ACHN (cell line): ENCODE measurements around the gene CDK16.

Source experiments
- DNase-seq: peaks from one replicate; pipeline ENCODE4 v3.0.0-alpha.2; 2015
- in situ Hi-C: cut with HindIII; loops from 2 replicates; pipeline ENCODE4 v1.10.0; 2017; ENCODE audit warnings: low sequenced_read_pairs, low pct_ligation_motif_present, low pct_unique_long_range_greater_than_20kb

Gene CDK16

DNA sequence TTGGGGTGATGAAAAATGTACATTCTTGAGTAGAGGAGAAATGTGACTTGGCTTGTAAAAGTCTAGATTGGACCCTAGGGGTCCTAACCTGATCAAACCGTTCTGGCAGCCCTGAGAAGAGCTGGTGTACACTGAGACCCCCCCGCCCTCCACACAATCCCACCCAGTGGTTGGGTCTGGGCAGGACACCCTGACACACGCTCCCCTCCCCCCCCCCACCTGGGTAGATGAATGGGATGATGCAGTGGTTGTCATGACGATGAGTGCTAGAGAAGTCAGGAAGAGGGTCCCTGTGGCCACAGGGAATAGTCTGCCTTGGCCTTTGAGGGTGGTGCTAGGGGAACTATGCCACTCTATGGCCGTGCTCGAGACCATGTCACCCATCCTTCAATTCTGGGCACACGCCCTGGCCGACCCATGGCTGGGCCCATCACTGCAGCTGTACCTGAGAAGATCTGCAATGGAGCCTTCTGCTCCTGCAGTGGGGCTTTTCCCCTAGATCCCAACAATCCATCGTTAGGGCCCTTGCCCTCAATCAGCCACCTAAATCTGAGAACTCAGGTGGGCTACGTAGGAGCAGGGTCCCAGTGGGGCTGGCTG, 4.4 kb downstream of the CDK16 start:
- in situ Hi-C loops, result no loop called here
- DNase-seq, result no peak

DNA sequence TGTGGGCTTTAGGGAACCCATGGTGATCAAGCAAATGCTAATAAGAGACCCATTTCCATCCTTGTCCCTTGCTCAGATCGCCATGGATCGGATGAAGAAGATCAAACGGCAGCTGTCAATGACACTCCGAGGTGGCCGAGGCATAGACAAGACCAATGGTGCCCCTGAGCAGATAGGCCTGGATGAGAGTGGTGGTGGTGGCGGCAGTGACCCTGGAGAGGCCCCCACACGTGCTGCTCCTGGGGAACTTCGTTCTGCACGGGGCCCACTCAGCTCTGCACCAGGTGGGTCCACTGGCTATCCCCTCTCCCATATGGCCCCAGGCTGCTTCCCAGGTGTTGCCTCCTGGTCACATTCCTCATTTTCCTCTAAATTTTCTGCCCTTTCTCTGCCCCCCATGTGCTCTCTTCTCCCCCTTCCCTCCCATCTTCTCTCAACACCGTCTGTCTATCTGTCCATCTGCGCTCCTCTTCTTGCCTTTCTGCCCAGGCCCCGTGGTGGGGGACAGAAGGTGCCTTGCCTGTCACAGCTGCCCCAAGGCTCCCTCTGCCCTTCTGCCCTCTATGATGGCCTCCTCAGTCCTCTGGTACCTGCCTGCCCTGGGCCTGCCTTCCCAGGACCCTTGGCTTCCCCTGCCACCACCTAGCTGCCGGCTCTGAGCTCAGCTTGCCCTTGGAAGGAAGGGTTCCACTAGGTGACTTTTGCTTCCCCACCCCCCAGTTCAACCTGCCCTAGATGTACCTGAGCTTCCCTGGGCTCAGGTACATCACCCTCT, 5.2 kb downstream of the CDK16 start:
- no peak for DNase-seq
- in situ Hi-C loops, result no loop called here

DNA sequence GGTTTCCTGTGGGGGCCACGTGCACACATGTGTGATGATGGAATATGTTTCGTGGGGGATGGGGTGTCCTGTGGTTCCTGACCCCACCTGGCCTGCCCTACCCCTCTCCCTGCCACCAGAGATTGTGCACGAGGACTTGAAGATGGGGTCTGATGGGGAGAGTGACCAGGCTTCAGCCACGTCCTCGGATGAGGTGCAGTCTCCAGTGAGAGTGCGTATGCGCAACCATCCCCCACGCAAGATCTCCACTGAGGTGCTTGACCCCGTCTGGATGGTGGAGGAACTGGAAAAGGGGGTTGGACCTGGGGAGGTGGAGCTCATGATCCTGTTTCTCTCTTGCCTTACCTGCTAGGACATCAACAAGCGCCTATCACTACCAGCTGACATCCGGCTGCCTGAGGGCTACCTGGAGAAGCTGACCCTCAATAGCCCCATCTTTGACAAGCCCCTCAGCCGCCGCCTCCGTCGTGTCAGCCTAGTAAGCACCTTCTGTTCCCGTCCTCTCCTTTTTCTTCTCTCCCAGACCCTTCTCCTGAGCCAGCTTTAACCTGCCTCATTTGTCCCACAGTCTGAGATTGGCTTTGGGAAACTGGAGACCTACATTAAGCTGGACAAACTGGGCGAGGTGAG, 5.9 kb downstream of the CDK16 start:
- no peak for DNase-seq
- in situ Hi-C loops, result no loop called here

DNA sequence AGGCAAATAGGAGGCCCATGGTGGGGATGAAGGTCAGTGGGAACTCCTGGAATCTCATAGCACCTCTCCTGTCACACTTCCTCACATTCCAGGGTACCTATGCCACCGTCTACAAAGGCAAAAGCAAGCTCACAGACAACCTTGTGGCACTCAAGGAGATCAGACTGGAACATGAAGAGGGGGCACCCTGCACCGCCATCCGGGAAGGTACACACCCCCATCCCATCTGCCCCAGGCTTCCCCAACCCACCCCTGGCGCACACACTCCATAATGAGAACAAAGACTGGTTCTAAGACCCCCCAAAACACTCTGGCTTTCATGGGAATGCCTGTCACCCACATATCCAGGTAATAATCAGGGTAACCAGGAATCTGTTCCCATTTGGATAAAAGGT, 6.4 kb downstream of the CDK16 start:
- in situ Hi-C loops, result no loop called here
- DNase-seq, result no peak

DNA sequence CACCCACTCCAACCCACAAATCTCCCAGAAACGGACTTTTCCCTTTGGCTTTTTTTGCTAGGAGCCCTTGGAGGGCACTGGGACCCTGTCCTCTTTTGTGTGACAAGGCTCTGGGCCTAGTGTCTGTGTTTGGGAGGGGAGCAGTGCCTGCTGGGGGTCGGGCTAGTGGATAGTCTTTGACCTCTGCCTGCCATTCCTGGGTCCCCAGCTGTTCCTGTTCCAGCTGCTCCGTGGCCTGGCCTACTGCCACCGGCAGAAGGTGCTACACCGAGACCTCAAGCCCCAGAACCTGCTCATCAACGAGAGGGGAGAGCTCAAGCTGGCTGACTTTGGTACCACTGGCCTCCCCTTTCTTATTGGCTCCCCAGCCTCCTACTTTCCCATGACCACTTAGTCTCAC, 7.6 kb downstream of the CDK16 start:
- in situ Hi-C loops, result no loop called here
- no peak for DNase-seq

DNA sequence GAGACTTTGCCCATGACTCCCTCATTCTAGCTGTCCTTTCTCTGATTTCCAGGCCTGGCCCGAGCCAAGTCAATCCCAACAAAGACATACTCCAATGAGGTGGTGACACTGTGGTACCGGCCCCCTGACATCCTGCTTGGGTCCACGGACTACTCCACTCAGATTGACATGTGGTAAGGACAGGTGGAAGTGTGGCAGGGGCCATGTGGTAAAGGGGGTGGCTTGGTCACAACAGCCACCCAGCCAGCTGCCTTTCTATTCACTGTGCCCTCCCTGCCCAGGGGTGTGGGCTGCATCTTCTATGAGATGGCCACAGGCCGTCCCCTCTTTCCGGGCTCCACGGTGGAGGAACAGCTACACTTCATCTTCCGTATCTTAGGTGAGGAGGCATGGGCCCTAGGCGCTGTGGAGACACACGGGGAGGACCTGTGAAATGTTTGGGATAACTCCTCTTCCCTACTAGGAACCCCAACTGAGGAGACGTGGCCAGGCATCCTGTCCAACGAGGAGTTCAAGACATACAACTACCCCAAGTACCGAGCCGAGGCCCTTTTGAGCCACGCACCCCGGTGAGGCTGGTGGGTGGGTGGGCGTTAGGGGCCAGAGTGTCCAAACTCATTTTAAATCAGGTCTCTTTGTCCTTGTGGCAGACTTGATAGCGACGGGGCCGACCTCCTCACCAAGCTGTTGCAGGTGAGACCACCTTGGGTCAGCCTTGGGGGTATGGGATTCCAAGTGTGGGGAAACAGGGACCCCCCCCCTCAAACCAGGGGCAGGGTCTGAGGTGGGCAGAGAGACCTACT, 8.3 kb downstream of the CDK16 start:
- in situ Hi-C loops, result no loop called here
- no peak for DNase-seq

DNA sequence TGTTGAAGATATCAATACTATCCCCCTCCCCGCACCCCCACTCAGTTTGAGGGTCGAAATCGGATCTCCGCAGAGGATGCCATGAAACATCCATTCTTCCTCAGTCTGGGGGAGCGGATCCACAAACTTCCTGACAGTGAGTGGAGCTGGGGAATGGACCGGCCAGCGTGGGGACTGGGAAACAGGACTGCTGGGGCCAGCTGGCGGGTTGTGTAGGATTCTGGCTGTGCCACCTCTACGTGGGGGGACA, 8.8 kb downstream of the CDK16 start:
- no peak for DNase-seq
- in situ Hi-C loops, result no loop called here

DNA sequence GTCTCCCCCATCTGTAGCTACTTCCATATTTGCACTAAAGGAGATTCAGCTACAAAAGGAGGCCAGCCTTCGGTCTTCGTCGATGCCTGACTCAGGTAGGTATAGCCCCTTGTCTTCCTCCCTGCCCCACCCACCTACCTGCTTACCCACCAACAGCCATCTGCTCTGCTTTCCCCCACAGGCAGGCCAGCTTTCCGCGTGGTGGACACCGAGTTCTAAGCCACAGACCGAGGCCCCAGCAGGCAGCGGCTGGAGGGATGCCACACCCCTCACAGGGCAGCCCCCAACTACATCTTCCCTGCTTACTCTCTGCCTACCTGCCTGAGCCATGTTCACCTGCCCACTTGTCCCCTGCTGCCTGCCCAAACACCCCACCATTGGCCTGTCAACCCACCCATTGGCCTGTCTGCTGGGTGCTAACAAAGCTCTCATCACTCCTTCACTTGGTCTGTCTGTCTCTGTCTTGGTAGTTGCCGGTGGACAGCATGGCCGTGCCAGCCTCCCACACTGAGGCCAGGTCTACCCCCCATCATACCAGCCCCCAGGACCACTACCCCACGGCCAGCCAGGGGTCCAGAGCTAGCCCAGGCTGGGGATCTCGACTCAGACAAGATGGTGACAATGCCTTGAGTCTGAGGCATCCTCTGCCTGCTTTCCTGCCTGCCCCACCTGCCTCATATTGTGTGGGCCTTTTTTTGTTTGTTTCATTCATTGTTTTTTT, 10.2 kb downstream of the CDK16 start:
- in situ Hi-C loops, result no loop called here
- no peak for DNase-seq

DNA sequence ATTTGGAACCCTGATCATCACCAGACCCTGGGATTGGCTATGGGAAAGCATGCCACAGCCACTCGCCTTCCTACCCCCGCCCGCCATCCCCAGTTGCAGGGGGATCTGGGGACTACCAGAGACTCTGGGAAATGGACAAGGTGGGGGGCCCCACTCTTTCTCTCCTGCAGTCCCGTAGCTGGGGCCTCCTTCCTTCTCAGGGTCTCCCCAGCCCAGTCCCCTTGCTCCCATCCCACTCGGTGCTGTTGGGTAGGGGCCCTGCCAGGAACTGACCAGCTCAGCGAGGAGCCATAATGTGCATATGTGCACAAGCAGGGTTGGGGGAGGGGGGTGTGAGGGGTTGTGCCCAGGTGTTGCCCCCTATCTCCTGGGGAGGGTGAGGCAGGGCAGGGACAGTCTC, 10.9 kb downstream of the CDK16 start:
- DNase-seq, result no peak
- in situ Hi-C loops, result no loop called here

DNA sequence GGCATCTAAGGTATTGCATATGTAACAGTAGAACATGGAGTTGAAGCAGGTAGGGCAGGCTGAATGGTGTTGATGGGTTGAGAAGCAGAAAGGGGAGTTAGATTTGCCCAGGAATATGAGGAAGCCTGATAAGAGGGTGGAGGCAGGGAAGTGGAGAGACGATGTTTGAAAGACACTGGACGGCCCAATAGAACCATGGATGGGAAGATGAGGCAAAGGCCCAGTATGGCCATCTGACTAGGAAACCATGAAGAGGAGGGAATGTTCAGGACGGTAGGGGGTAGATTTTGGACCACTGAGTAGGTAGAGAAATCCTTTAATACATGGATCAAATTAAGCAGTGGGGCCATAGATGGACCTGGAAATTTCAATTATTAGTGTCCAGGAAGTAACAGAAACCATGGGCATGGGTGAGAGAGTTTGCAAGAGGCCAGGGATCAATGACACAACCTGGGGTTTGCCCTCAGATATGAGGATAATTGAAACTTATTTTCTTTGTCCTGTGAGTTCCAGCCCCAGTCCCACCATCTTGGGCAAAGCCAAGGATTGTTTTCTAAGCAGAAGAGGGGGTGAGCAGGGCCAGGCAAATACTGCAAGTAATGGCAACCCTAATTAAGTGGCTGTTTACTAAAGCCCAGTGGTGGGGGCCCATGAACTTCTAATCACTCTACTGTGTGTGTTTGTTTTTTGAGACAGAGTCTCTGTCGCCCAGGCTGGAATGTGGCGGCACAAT, 11.8 kb downstream of the CDK16 start:
- DNase-seq, result no peak
- in situ Hi-C loops, result no loop called here

DNA sequence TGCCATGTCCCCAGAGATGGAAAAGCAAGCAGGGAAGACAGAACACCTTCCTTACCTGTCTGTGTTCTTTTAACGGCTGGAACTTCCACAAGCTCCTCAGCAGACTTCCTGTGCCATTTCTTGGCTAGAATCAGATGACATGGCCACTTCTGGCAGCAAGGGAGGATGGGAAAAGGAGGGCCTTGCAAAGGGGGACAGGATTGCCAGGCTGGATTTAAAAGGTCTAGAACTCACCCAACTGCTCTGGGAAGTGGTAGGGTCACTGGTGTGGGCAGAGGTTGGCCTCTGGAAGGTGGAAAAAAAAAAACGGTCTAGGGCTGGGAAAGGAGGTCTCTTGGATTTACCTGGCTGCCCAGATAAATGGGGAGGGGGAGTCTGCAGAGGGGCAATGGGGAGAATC, 12.7 kb downstream of the CDK16 start:
- no peak for DNase-seq
- in situ Hi-C loops, result no loop called here

DNA sequence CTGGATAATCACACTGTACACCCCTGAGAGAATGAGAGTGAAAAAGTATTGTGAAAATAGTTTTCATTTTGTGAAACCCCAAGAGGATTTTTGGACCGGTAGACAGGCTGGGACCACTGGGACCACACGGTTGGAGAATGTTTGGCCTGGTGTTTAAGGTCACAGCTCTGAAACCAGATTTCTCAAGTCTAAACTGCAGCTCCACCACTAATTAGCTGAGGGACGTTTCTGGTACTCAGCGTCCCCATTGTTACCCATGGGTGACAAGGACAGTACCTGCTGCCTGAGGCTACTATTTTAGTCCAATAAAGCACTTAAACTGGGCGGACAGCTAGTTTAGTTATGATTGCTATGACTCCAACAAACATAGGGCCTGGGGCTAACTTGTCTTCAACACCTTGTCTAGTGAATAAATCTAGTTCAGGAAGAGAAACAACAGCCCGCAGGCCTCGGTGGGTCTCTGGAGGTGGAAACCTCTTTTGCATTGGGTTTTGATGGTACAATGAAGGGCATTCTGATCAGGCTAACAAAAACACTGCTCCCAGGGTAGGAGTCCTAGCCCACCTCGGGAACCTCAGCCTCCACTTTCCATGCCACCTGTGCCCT, 13.8 kb downstream of the CDK16 start:
- DNase-seq, result no peak
- in situ Hi-C loops, result no loop called here

DNA sequence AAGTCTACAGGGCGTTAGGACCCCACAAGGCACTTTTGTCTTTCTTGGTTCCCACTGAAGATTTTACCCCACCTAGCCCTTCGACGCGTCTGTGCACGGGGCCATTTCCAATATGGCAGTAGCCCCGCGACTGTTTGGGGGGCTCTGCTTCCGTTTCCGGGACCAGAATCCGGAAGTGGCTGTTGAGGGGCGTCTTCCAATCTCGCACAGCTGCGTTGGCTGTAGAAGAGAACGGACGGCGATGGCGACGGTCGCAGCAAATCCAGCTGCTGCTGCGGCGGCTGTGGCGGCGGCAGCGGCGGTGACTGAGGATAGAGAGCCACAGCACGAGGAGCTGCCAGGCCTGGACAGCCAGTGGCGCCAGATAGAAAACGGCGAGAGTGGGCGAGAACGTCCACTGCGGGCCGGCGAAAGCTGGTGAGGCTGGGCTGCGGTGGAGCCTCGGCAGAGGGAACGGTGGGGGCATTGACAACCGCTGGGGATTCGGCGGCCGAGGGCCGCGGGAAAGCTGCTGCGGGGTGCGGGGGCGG, 14.4 kb downstream of the CDK16 start, which contains the start of gene USP11:
Gene USP11 (plus strand): TSS at position 207 of the 530 bp plus-strand sequence. CDS start 35 bp downstream, at position 242.
- DNase-seq, result peak; percentile 29
- in situ Hi-C loops, result no loop called here

DNA sequence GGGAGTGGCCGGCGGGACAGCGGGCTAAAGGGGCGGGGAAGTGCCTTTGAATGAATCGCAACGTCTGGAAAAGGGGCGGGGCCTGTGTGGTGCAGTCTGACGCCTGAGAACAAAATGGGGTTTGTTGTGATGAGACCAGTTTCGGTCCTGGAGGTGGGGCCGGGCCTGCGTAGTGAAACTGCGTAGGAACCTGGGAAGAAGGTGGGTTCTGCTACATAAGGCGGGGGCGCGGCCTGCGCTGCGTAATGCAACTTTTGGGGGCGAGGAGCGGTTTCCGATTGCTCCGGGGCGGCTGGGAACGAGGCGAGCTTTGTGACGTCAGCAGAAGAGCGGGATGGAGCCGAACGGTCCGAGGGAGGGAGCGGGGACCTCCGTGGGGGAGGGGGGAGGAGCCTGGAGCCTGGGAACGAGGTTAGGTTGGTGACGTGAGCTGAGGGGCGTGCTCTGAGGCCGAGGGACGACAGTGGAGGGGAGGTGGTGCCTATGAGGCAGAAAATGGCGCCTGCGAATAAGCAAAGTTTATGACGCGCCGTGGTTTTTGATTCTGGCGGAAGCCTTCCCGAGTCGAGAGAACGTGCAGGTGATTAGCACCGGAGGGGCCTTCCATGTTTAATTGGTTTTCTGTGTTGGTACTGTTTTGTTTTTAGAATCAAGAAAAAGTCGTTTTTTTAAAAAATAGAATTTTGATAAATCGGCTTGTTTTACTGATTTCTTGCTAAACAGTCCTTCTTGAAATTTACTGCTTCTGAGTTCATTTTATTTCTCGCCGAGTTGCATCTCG, 15.0 kb downstream of the CDK16 start:
- DNase-seq, result peak; percentile 89
- in situ Hi-C loops, result no loop called here

DNA sequence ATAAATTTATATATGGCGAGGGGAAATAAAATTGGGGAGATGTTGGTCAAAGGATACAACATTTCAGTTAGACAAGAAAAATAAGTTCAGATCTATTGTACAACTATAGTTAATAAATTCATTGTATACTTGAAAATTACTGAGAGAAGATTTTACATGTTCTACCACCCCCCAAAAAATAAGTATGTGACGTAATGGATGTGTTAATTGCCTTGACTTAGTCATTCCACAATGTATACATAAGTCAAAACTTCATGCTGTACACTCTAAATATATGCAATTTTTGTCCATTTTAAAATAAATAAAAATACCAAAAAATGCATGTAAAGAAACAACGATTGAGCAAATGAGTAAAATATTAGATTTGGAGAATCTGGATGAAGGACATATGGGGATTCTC, 16.1 kb downstream of the CDK16 start:
- in situ Hi-C loops, result no loop called here
- DNase-seq, result no peak

DNA sequence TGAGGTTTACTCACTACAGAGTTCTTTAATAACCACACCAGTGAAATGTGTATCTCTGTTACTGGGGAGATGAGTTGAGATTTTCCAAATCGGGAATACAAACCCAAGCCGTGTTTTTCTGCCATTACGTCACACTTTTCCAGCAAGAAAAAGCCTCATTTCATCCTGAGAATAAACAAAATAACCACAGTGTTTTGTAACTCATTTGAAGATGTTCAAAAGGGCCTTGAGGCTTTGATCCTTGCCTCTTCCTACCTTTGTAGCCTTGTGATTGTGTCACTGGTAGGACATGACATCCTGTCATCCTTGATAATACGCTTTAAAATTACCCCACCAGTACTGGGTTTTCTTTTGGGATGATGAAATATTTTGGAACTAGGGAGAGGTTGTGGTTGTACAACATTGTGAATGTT, 17.2 kb downstream of the CDK16 start:
- in situ Hi-C loops, result no loop called here
- no peak for DNase-seq

DNA sequence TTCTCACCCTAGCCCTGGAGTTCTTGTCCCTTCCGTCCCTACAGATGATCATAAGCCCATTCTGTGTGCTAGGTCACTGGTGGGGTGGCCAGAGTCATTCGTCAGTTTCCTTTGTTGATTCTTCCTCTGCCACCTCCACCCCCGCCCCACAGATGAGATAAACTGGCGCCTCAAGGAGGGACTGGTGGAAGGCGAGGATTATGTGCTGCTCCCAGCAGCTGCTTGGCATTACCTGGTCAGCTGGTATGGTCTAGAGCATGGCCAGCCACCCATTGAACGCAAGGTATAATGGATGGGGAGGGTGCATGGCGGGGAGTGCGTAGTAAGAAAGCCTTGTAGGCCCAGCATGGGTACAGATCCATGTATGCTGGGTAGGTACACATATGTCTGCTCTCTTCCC, 20.7 kb downstream of the CDK16 start:
- no peak for DNase-seq
- in situ Hi-C loops, result no loop called here
